Hepatocyte (in vitro differentiated cells): Measurements from ENCODE around the gene EXOC6B. TPM values are rescaled to one million over a fixed set of nuclear protein-coding genes. Genes with fewer than 3 reads are reported as not detected.
"Not testable (repeated sequence)": the region's sequence is repeated elsewhere in the genome, so short reads cannot be mapped to it uniquely, and the experiment has no call there.

ENCODE experiments used
- DNase-seq: peaks from one replicate; pipeline ENCODE4 v3.0.0-alpha.2; 2016; ENCODE audit warnings: low spot score
- H2AFZ ChIP-seq: fragments of 200-600 bp; sonication (generic); 2 replicates; pipeline ENCODE4 v1.6.0; 2016; ENCODE audit warnings: antibody characterized with exemption, mild to moderate bottlenecking
- H3K27ac ChIP-seq: fragments of 200-600 bp; sonication (generic); 2 replicates; pipeline ENCODE4 v1.5.1; 2016; ENCODE audit warnings: mild to moderate bottlenecking
- H3K27me3 ChIP-seq: fragments of 200-600 bp; sonication (generic); 2 replicates; pipeline ENCODE4 v1.6.1; 2016
- H3K36me3 ChIP-seq: fragments of 200-600 bp; sonication (generic); replicated peaks from 2 replicates; pipeline ENCODE4 v1.5.1; 2016; ENCODE audit warnings: low read depth; ENCODE audit not compliant: insufficient read depth
- H3K4me1 ChIP-seq: fragments of 200-600 bp; sonication (generic); 2 replicates; pipeline ENCODE4 v1.5.1; 2016; ENCODE audit warnings: mild to moderate bottlenecking, moderate library complexity; ENCODE audit not compliant: insufficient read depth
- H3K4me2 ChIP-seq: fragments of 200-600 bp; sonication (generic); 2 replicates; pipeline ENCODE4 v1.6.0; 2016
- H3K4me3 ChIP-seq: fragments of 200-600 bp; sonication (generic); 2 replicates; pipeline ENCODE4 v1.5.1; 2016; ENCODE audit warnings: mild to moderate bottlenecking
- H3K79me2 ChIP-seq: fragments of 200-600 bp; sonication (generic); 2 replicates; pipeline ENCODE4 v1.6.0; 2017; ENCODE audit warnings: mild to moderate bottlenecking
- H3K9me2 ChIP-seq: fragments of 200-600 bp; sonication (generic); replicated peaks from 2 replicates; pipeline ENCODE4 v1.6.0; 2017; ENCODE audit warnings: mild to moderate bottlenecking; ENCODE audit not compliant: insufficient read depth
- H3K9me3 ChIP-seq: fragments of 200-600 bp; sonication (generic); 2 replicates; pipeline ENCODE4 v1.5.1; 2016; ENCODE audit warnings: low read depth, mild to moderate bottlenecking
- H4K20me1 ChIP-seq: fragments of 200-600 bp; sonication (generic); 2 replicates; pipeline ENCODE4 v1.6.0; 2016; ENCODE audit warnings: mild to moderate bottlenecking; ENCODE audit not compliant: insufficient read depth, poor library complexity, severe bottlenecking
- CTCF ChIP-seq: fragments of 200-600 bp; sonication (generic); IDR thresholded peaks from 2 replicates; pipeline ENCODE4 v1.5.1; 2016; ENCODE audit warnings: antibody characterized with exemption, mild to moderate bottlenecking; ENCODE audit not compliant: poor library complexity
- EZH2 ChIP-seq: fragments of 200-600 bp; sonication (generic); IDR thresholded peaks from 2 replicates; pipeline ENCODE4 v1.6.1; 2016; ENCODE audit warnings: antibody characterized with exemption, mild to moderate bottlenecking, borderline replicate concordance
- EZH2phosphoT487 ChIP-seq: fragments of 200-600 bp; sonication (generic); IDR thresholded peaks from one replicate; pipeline ENCODE4 v1.6.1; 2018; ENCODE audit warnings: antibody characterized with exemption, mild to moderate bottlenecking, low read depth, moderate library complexity; ENCODE audit not compliant: unreplicated experiment, severe bottlenecking
- WGBS: methylation state at CpG from one replicate; pipeline ENCODE4 v1.1.6; 2016; ENCODE audit warnings: low lambda C conversion rate; ENCODE audit errors: missing lambda C conversion rate; 5-methylcytosine and 5-hydroxymethylcytosine counted together
- polyA plus RNA-seq: library from polyadenylated mRNA; unstranded; fragments of >200 nt; fragmentation: Nextera tagmentation; extraction: Ambion mirVana; gene quantifications from 2 replicates; pipeline ENCODE4 v1.2.1, GENCODE V29; 2016
- total RNA-seq: library from RNA; depleted of rRNA; stranded (reverse); fragments of >200 nt; gene quantifications from 2 replicates; pipeline ENCODE4 v1.2.3, GENCODE V29; 2014

EXOC6B gene
- total and polyA plus RNA-seq, 2 experiments from 2014 or later: 11.8 to 36.2 TPM

- H3K27ac ChIP-seq: no peak overlapping the region
- H3K27me3 ChIP-seq: no peaks in the 10 kb centered on the region
- no peaks in the 10 kb centered on the region for H4K20me1 ChIP-seq
- no peaks in the 10 kb centered on the region for H3K79me2 ChIP-seq
- H3K4me2 ChIP-seq: no peak overlapping the region
- no peaks in the 10 kb centered on the region for H3K9me3 ChIP-seq
- no peak overlapping the region for H2AFZ ChIP-seq
- TF ChIP-seq EZH2phosphoT487 (no peak), CTCF (no peak), EZH2 (no peak)
- H3K9me2 ChIP-seq: no peaks in the 10 kb centered on the region
- no peaks in the 10 kb centered on the region for H3K36me3 ChIP-seq
- H3K4me1 ChIP-seq: peaks cover 5% of the 10 kb centered on the region
- no peak overlapping the region for H3K4me3 ChIP-seq
- 83% methylated on average over 3 of the region's 3 CpGs for WGBS
- DNase-seq: no peak
Measured at GRCh38 chr2:72543497-72544216, 282.2 kb downstream of the EXOC6B start.

- Histone ChIP-seq H3K9me2 (no peaks in the 10 kb centered on the region), H3K4me1 (no peaks in the 10 kb centered on the region), H2AFZ (no peak overlapping the region), H3K4me3 (no peak overlapping the region), H3K36me3 (no peaks in the 10 kb centered on the region), H3K4me2 (no peak overlapping the region), H3K27me3 (no peaks in the 10 kb centered on the region), H3K9me3 (no peaks in the 10 kb centered on the region), H3K27ac (no peak overlapping the region), H4K20me1 (no peaks in the 10 kb centered on the region), H3K79me2 (no peaks in the 10 kb centered on the region)
- DNase-seq: no peak
- no peak for TF ChIP-seq EZH2phosphoT487
- no peak for TF ChIP-seq EZH2
- TF ChIP-seq CTCF: no peak
- WGBS: 70% methylated on average over 2 of the region's 2 CpGs
Measured at GRCh38 chr2:72539071-72539552, 286.7 kb downstream of the EXOC6B start.

GRCh38 chr2:72538486-72538885, 287.3 kb downstream of the EXOC6B start:
- no peak overlapping the region for H3K27ac ChIP-seq
- no peak for DNase-seq
- no peaks in the 10 kb centered on the region for H4K20me1 ChIP-seq
- no peaks in the 10 kb centered on the region for H3K36me3 ChIP-seq
- no peaks in the 10 kb centered on the region for H3K9me2 ChIP-seq
- no peaks in the 10 kb centered on the region for H3K4me1 ChIP-seq
- H2AFZ ChIP-seq: no peak overlapping the region
- H3K27me3 ChIP-seq: no peaks in the 10 kb centered on the region
- 98% methylated on average over 2 of the region's 2 CpGs for WGBS
- no peak overlapping the region for H3K4me3 ChIP-seq
- no peak for TF ChIP-seq EZH2
- no peak for TF ChIP-seq EZH2phosphoT487
- TF ChIP-seq CTCF: no peak
- H3K9me3 ChIP-seq: no peaks in the 10 kb centered on the region
- no peaks in the 10 kb centered on the region for H3K79me2 ChIP-seq
- no peak overlapping the region for H3K4me2 ChIP-seq

- H4K20me1 ChIP-seq, H3K9me2 ChIP-seq, H3K27me3 ChIP-seq, H3K27ac ChIP-seq, H3K4me2 ChIP-seq, H3K4me1 ChIP-seq, H3K4me3 ChIP-seq, H3K79me2 ChIP-seq, DNase-seq, H3K36me3 ChIP-seq, H2AFZ ChIP-seq, H3K9me3 ChIP-seq: not testable (repeated sequence)
- WGBS: 98% methylated on average over 8 of the region's 8 CpGs
Measured at GRCh38 chr2:72535586-72535985, 290.2 kb downstream of the EXOC6B start.
